A673 (cell line): Measurements from ENCODE around the gene SLC17A5. TPM values are rescaled to one million over a fixed set of nuclear protein-coding genes. Genes with fewer than 3 reads are reported as not detected.

ENCODE experiments used
- BruUV-seq: library from RNA; stranded (reverse); fragments of 400-500 nt; replicated peaks from 2 replicates; lab custom pipeline; 2021; lab: Mats Ljungman, UMichigan
- CTCF ChIA-PET: fragments of 300-600 bp; sonication (Branson Sonifier 250); formaldehyde crosslinking; loops from one replicate; lab custom pipeline; 2022; ENCODE audit warnings: antibody characterized with exemption; lab: Charles Lee
- POLR2A ChIA-PET: fragments of 300-600 bp; sonication (Branson Sonifier 250); formaldehyde crosslinking; loops from one replicate; lab custom pipeline; 2022; ENCODE audit warnings: antibody characterized with exemption; ENCODE audit not compliant: low non-redundant PET; lab: Charles Lee
- DNase-seq: peaks from one replicate; pipeline ENCODE4 v3.0.0-alpha.2; 2015; ENCODE audit warnings: low spot score
- H3K27ac ChIP-seq: fragments of 200-600 bp; sonication (generic); 2 replicates; pipeline ENCODE4 v1.5.1; 2016; ENCODE audit warnings: mixed run types, low read depth, mild to moderate bottlenecking, mixed read lengths, antibody characterized with exemption, low read length; ENCODE audit not compliant: poor library complexity, severe bottlenecking
- H3K27me3 ChIP-seq: fragments of 200-600 bp; sonication (generic); replicated peaks from 2 replicates; pipeline ENCODE4 v1.6.1; 2017; ENCODE audit warnings: mixed run types, low read depth, mild to moderate bottlenecking, mixed read lengths, antibody characterized with exemption, low read length; ENCODE audit not compliant: insufficient read depth, poor library complexity
- H3K36me3 ChIP-seq: fragments of 200-600 bp; sonication (generic); 2 replicates; pipeline ENCODE4 v1.6.1; 2016; ENCODE audit warnings: mixed run types, mild to moderate bottlenecking, mixed read lengths, antibody characterized with exemption, low read length; ENCODE audit not compliant: insufficient read depth, poor library complexity, severe bottlenecking
- H3K4me1 ChIP-seq: fragments of 200-600 bp; sonication (generic); 2 replicates; pipeline ENCODE4 v1.6.1; 2017; ENCODE audit warnings: mixed run types, mild to moderate bottlenecking, mixed read lengths, antibody characterized with exemption, low read length; ENCODE audit not compliant: insufficient read depth, poor library complexity, severe bottlenecking
- H3K4me3 ChIP-seq: fragments of 200-600 bp; sonication (generic); 2 replicates; pipeline ENCODE4 v1.5.1; 2016; ENCODE audit warnings: low read depth, mixed run types, mild to moderate bottlenecking, mixed read lengths, low read length; ENCODE audit not compliant: poor library complexity, severe bottlenecking
- H3K9me3 ChIP-seq: fragments of 200-600 bp; sonication (generic); 2 replicates; pipeline ENCODE4 v1.6.1; 2016; ENCODE audit warnings: mixed run types, low read depth, mild to moderate bottlenecking, mixed read lengths, antibody characterized with exemption, low read length; ENCODE audit not compliant: poor library complexity, severe bottlenecking
- CTCF ChIP-seq: fragments of 300-800, 200-600 bp; sonication (generic); conservative IDR thresholded peaks from 2 replicates; pipeline ENCODE4 v1.5.1; 2017; ENCODE audit warnings: low read depth, mild to moderate bottlenecking, antibody characterized with exemption, low read length, moderate library complexity, mixed read lengths
- EZH2 ChIP-seq: fragments of 200-600 bp; sonication (generic); IDR thresholded peaks from 2 replicates; pipeline ENCODE4 v1.6.1; 2017; ENCODE audit warnings: borderline replicate concordance, low read depth, mild to moderate bottlenecking, mixed read lengths, antibody characterized with exemption, low read length; ENCODE audit not compliant: poor library complexity, severe bottlenecking
- intact Hi-C: fragments of 100-400 bp; cut with micrococcal nuclease; formaldehyde crosslinking; loops from one replicate; pipeline ENCODE4 v1.10.0; 2022; ENCODE audit not compliant: unreplicated experiment
- total RNA-seq: library from RNA; stranded (reverse); gene quantifications from 2 replicates; pipeline ENCODE4 v1.2.3, GENCODE V29; 2021

The SLC17A5 gene
- total RNA-seq, 1 experiment from 2014 or later: 6.1 TPM

GRCh38 chr6:73608761-73609160, 45.0 kb downstream of the SLC17A5 start:
- no peak overlapping the region for H3K27ac ChIP-seq
- DNase-seq: no peak
- no peaks in the 10 kb centered on the region for H3K4me1 ChIP-seq
- ChIA-PET CTCF (no interaction called here), POLR2A (no interaction called here)
- BruUV-seq: no TSS peak
- H3K9me3 ChIP-seq: no peaks in the 10 kb centered on the region
- no peaks in the 10 kb centered on the region for H3K27me3 ChIP-seq
- TF ChIP-seq EZH2 (no peak), CTCF (no peak)
- no peak overlapping the region for H3K4me3 ChIP-seq
- intact Hi-C loops: no loop called here
- H3K36me3 ChIP-seq: no peaks in the 10 kb centered on the region

- Histone ChIP-seq H3K4me3 (no peak overlapping the region), H3K9me3 (no peaks in the 10 kb centered on the region), H3K4me1 (no peaks in the 10 kb centered on the region), H3K27me3 (no peaks in the 10 kb centered on the region), H3K27ac (no peak overlapping the region), H3K36me3 (no peaks in the 10 kb centered on the region)
- POLR2A ChIA-PET: no interaction called here
- TF ChIP-seq CTCF (no peak), EZH2 (no peak)
- CTCF ChIA-PET: no interaction called here
- BruUV-seq: no TSS peak
- DNase-seq: no peak
- intact Hi-C loops: no loop called here
These were observed 47.4 kb downstream of the SLC17A5 start for GRCh38 chr6:73606428-73606827.

DNA sequence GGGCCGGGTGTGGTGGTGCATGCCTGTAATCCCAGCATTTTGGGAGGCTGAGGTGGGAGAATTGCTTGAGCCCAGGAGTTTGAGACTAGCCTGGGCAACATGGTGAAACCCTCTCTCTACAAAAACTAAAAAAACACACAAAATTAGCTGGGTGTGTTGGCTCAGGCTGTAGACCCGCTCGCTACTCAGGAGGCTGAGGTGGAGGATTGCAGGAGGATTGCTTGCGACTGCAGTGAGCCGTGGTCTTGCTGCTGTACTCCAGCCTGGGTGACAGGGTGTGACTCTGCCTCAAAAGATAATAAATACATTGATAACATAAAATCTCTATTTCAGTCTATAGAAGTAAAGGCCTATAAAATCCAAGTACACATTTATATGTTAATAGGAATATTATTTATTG, 49.3 kb downstream of the SLC17A5 start:
- CTCF ChIA-PET: no interaction called here
- BruUV-seq: no TSS peak
- no peak for DNase-seq

More for the DNA sequence above, 49.3 kb downstream of the SLC17A5 start:
- no peak for TF ChIP-seq CTCF
- no peak for TF ChIP-seq EZH2
- H3K4me1 ChIP-seq: no peaks in the 10 kb centered on the region
- POLR2A ChIA-PET: interaction anchor here (0.6 kb wide), 1 partner anchor 16 kb away, joined by 3 read pairs; no protein-coding TSS in a partner anchor
- H3K27me3 ChIP-seq: no peaks in the 10 kb centered on the region
- intact Hi-C loops: no loop called here
- H3K4me3 ChIP-seq: no peak overlapping the region
- no peak overlapping the region for H3K27ac ChIP-seq
- H3K9me3 ChIP-seq: no peaks in the 10 kb centered on the region
- H3K36me3 ChIP-seq: no peaks in the 10 kb centered on the region
